Prostate gland (tissue), 2 donors: ENCODE data around the gene DNAH8. TPM values are rescaled to one million over a fixed set of nuclear protein-coding genes. Genes with fewer than 3 reads are reported as not detected.

ENCODE experiments used
- DNase-seq: peaks from one replicate; pipeline ENCODE4 v3.0.0-alpha.2; 2019; ENCODE audit warnings: low spot score
- H3K27ac ChIP-seq, 2 donors: fragments of 200-600 bp; sonication (generic); 2 replicates each; pipeline ENCODE4 v1.5.1; 2017 to 2019
- H3K27me3 ChIP-seq: fragments of 200-600 bp; sonication (generic); replicated peaks from 2 replicates; pipeline ENCODE4 v1.5.1; 2019; ENCODE audit not compliant: insufficient read depth
- H3K36me3 ChIP-seq, 2 donors: fragments of 200-600 bp; sonication (generic); 1 replicate in 1 of 2; 2 replicates in 1 of 2; pipeline versions ENCODE4 v1.5.1 to v1.8.1; 2017 to 2019
- H3K4me1 ChIP-seq: fragments of 200-600 bp; sonication (generic); replicated peaks from 2 replicates; pipeline ENCODE4 v1.5.1; 2019
- H3K4me3 ChIP-seq, 2 donors: fragments of 200-600 bp; sonication (generic); 2 replicates each; pipeline ENCODE4 v1.5.1; 2017 to 2019
- H3K9me3 ChIP-seq: fragments of 200-600 bp; sonication (generic); 2 replicates; pipeline ENCODE4 v1.5.1; 2017
- POLR2A ChIP-seq: fragments of 450-650 bp; IDR thresholded peaks from one replicate; pipeline ENCODE4 v1.6.1; 2016; ENCODE audit warnings: antibody characterized with exemption, mild to moderate bottlenecking
- POLR2AphosphoS5 ChIP-seq: sonication (generic); formaldehyde crosslinking; IDR thresholded peaks from one replicate; pipeline ENCODE4 v1.6.1; 2017; ENCODE audit warnings: antibody characterized with exemption
- WGBS: methylation state at CpG from one replicate; pipeline ENCODE4 v1.1.5; 2018; 5-methylcytosine and 5-hydroxymethylcytosine counted together
- intact Hi-C: fragments of 100-400 bp; cut with DNase I; formaldehyde crosslinking; loops from one replicate; pipeline ENCODE4 v1.14.2; 2022
- total RNA-seq, 2 donors: library from RNA; depleted of rRNA; stranded (reverse); fragments of >200 nt; gene quantifications; one replicate each; pipeline ENCODE4 v1.1.0, GENCODE V29; 2016
- TF ChIP-seq, protein P1 (sequence below), 4 experiments: fragments of 200-600 bp in 2 of 4; fragments of 450-650 bp in 2 of 4; sonication (generic) in 2 of 4; IDR thresholded peaks; 1 replicate in 3 of 4; 2 replicates in 1 of 4; pipeline ENCODE4 v1.5.1; 2016 to 2019; ENCODE audit warnings: antibody characterized with exemption in 4 of 4, mild to moderate bottlenecking in 2 of 4, moderate library complexity in 2 of 4

DNAH8 gene
- total RNA-seq, 2 donors from 2014 or later, result 0.36 to 3.6 TPM

DNA sequence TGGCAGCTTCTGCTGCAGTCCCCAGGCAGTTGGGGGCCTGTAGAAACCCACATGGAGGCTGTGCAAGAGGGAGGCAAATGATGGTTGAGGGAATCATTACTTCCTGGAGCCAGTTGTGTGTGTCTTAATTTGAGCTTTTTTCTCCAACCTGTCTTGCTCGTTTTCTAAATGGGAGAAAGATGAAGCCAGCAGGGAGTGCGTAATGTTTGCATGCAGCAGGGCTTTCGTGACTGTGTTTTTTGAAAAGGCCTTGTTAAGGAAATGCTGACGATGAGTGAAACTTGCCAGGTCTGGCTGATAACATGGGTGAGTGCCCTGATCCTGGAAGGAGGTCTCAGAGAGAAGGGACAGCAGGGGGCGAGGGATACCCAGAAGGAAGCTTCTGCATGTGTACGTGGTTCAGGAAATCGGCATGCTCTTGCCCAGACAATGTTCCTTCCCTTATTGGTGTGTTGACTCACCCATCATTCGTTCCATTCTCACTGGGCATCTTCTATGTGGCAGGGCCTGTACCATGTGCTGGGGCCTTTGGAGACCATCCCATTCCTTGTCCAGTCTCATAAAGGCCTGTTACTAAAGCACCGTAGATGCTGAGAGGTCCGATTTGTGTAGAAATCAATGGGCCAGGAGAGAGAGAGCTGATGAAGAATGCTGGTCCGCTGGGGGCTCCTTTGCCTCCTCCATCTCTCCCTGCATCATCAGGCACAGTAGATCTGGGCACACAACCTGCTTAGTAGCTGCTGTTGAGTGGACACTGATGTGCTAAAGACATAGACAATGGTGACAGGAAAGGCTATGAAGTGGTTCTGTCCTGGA is 360.9 kb downstream of the DNAH8 start:
- TF ChIP-seq POLR2A (no peak), POLR2AphosphoS5 (no peak)
- TF ChIP-seq, protein P1, sequence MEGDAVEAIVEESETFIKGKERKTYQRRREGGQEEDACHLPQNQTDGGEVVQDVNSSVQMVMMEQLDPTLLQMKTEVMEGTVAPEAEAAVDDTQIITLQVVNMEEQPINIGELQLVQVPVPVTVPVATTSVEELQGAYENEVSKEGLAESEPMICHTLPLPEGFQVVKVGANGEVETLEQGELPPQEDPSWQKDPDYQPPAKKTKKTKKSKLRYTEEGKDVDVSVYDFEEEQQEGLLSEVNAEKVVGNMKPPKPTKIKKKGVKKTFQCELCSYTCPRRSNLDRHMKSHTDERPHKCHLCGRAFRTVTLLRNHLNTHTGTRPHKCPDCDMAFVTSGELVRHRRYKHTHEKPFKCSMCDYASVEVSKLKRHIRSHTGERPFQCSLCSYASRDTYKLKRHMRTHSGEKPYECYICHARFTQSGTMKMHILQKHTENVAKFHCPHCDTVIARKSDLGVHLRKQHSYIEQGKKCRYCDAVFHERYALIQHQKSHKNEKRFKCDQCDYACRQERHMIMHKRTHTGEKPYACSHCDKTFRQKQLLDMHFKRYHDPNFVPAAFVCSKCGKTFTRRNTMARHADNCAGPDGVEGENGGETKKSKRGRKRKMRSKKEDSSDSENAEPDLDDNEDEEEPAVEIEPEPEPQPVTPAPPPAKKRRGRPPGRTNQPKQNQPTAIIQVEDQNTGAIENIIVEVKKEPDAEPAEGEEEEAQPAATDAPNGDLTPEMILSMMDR (IDR thresholded peaks at IDR 0.05), result no peak
- intact Hi-C loops, result no loop called here
- Histone ChIP-seq H3K27ac (no peak overlapping the region), H3K4me1 (no peaks in the 10 kb centered on the region), H3K36me3 (no peaks in the 10 kb centered on the region), H3K27me3 (no peaks in the 10 kb centered on the region), H3K9me3 (no peaks in the 10 kb centered on the region), H3K4me3 (no peak overlapping the region)
- 84% methylated on average over 11 of the region's 11 CpGs for WGBS
- no peak for DNase-seq

DNA sequence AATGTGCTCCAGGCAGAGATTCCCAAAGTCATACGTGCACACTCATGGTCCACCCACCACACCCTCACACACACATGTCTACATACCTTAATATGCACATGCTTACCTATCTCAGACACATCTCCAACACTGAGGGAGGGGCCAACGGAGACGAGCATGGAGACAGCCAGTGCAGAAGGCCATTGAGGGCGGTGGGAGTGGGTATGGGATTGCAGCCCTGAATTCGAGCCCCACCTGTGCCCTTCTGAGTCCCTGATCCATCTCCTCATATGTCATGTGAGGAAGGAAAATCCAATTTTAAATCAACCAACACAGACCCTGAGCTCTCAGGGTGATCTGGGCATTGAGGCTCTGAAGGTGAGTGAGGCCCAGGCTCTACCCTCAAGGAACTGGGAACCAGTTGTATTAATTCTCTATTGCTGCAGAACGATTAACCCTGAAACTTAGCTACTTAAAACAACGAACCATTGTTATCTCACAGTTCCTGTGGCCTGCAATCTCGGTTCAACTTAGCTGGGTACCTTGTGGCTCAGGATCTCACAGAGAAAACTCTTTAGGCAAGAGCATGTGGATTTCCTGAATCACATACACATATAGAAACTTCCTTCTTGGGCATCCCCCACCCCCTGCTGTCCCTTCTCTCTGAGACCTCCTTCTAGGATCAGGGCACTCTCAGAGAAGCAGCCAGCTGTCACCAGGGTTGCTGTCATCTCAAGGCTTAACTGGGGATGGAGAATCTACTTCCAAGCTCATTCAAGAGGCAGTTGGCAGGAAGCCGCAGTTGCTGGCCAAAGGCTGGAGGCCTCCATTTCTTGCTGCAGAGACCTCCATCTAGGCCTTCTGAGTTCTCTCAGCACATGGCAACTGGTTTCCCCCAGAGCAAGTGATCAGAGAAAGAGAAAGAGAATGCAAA is 361.8 kb downstream of the DNAH8 start:
- no peak for DNase-seq
- WGBS, result 86% methylated on average over 9 of the region's 9 CpGs
- intact Hi-C loops, result no loop called here

DNA sequence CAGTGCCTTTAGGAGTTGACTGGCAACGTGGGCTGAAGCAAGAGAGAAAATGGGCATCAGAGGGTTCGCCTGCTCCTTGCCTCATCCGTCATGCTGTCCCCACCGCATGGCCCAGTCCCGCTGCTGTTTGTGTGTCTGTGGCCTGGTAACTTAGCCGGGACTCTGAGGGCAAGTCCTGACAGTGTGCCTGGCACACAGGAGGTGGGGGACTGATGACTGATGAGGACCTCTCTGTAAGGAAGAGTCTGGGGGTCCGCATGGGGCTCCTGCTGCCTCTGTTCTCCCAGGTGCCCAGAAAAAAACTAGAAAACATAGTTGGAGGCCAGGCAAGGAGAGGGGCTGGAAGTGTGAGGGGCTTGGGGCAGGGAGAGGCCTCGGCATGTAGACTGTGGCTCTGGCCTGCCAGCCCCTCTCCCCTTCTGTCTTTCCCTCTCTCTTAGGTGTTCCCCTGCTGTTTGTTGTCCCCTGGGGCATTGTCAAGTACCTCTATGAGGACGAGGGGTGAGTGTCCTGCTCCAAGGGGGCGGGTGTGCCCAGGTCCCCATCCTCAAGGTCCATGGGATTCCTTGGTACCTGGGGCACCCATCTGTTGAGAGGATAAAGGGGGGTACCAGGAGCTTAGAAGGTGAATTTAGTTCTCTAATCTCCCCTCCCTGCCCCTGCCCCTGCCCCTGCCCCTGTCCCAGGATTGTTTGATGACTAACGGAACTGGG is 362.9 kb downstream of the DNAH8 start:
- H3K9me3 ChIP-seq, result no peaks in the 10 kb centered on the region
- no peaks in the 10 kb centered on the region for H3K27me3 ChIP-seq
- no peaks in the 10 kb centered on the region for H3K4me1 ChIP-seq
- H3K27ac ChIP-seq, result no peak overlapping the region
- no peak for DNase-seq
- H3K36me3 ChIP-seq, result no peaks in the 10 kb centered on the region
- H3K4me3 ChIP-seq, result no peak overlapping the region
- no peak for TF ChIP-seq POLR2A
- TF ChIP-seq, protein P1 (IDR thresholded peaks at IDR 0.05), result no peak
- no peak for TF ChIP-seq POLR2AphosphoS5
- intact Hi-C loops, result no loop called here
- WGBS, result 88% methylated on average over 11 of the region's 11 CpGs

More for the DNA sequence above, 361.8 kb downstream of the DNAH8 start:
- H3K27ac ChIP-seq, result no peak overlapping the region
- no peak overlapping the region for H3K4me3 ChIP-seq
- no peaks in the 10 kb centered on the region for H3K36me3 ChIP-seq
- no peaks in the 10 kb centered on the region for H3K27me3 ChIP-seq
- H3K9me3 ChIP-seq, result no peaks in the 10 kb centered on the region
- TF ChIP-seq, protein P1 (IDR thresholded peaks at IDR 0.05), result no peak
- TF ChIP-seq POLR2AphosphoS5 (no peak), POLR2A (no peak)
- no peaks in the 10 kb centered on the region for H3K4me1 ChIP-seq

DNA sequence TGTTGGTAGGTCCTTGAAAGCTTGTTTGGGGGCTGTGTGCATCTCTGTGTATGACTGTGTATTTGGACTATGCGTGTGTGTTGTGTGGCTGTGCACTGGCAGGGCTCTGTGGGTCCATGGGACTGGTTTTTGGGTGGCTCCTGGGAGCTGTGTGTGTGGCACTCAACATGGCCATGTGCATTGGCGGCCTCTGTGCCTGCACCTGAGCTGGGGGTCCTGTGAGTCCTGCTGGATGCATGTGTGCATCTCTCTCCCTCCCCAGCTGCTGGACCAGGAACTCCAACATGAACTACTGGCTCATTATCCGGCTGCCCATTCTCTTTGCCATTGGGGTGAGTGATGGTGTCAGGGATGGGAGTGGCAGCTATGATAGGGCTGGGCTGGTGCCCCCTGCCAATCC is 363.6 kb downstream of the DNAH8 start:
- Histone ChIP-seq H3K4me1 (no peaks in the 10 kb centered on the region), H3K36me3 (no peaks in the 10 kb centered on the region), H3K4me3 (no peak overlapping the region), H3K27ac (no peak overlapping the region), H3K9me3 (no peaks in the 10 kb centered on the region), H3K27me3 (no peaks in the 10 kb centered on the region)
- TF ChIP-seq POLR2A (no peak), POLR2AphosphoS5 (no peak)
- TF ChIP-seq, protein P1 (IDR thresholded peaks at IDR 0.05), result no peak
- 92% methylated on average over 3 of the region's 3 CpGs for WGBS
- intact Hi-C loops, result no loop called here
- no peak for DNase-seq
